ENCODE measurements around the gene UBXN2A. TPM values are rescaled to one million over a fixed set of nuclear protein-coding genes. Genes with fewer than 3 reads are reported as not detected.

UBXN2A gene
- total and polyA plus RNA-seq, 4 donors: 4.7 to 23.3 (median 8.1) TPM

DNA sequence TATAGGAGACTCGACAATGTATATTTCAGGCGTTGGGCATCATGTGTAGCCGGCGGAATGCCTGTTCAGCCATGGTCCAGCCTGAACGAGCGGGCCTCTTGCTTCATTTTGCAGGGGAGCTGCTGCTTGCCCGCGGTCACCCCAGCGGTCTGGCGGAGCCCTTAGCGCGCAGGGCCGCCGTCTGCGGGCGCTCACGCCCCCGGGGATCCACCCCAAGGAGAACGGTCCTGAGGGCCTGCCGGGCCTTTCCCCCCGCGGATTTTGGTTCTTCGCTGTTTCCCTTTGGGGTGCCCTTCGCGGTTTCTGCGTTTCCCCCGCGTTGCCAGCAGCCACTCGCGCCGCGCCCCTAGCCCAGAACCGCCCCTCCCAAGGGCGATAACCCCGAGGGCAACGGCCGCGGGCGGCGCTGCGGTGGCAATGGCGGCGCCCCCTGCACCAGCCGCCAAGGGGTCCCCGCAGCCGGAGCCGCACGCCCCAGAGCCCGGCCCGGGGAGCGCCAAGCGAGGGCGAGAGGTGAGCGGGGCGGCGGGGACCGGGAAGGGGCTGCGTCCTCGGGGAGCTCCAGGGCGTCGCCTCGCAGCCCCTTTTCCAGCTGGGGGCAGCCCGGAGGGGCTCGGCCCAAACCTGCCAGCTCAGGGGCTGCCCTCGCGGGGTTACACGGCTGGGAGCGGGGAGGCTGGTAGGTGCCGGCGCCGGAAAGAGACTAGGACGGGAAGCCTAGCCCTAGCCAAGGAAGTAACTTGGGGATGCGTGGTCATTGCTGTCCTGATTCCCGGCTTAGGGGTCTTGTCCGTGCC is 69.6 kb downstream of the UBXN2A start, which contains the start of gene MFSD2B:
Gene MFSD2B (plus strand): TSS at position 406 of the 797 bp plus-strand sequence. CDS start 12 bp downstream, at position 418.
- 3% methylated on average over 75 of the region's 75 CpGs for WGBS, 2 donors
- Histone ChIP-seq H3K9me3 (ENCODE audit: control insufficient read depth in 4 of 4, insufficient read depth in 3 of 4, low read length in 3 of 4) (peaks cover 0 to 7% (median 0%) of the 10 kb centered on the region in 4 donors), H3K9ac (ENCODE audit: insufficient read depth in 1 of 2, low read length in 2 of 2) (no peak within 1 kb of the TSS), H3K4me1 (ENCODE audit: control insufficient read depth in 5 of 5, insufficient read depth in 5 of 5, low read length in 5 of 5) (peaks cover 0 to 13% (median 0%) of the 10 kb centered on the region in 5 donors), H3K27me3 (ENCODE audit: control insufficient read depth in 3 of 3, insufficient read depth in 3 of 3, low read length in 2 of 3) (peaks cover 0 to 21% (median 7%) of the 10 kb centered on the region in 3 donors), H3K27ac (ENCODE audit: low read depth in 1 of 2, low read length in 1 of 2) (no peak within 1 kb of the TSS), H3K36me3 (ENCODE audit: control insufficient read depth in 4 of 4, insufficient read depth in 4 of 4, low read length in 4 of 4) (no peaks in the 10 kb centered on the region), H3K4me3 (no peak within 1 kb of the TSS)
- DNase-seq (peak in 2 of 3 donors; percentile 23 to 24), ATAC-seq (ENCODE audit: insufficient read depth, low FRiP score) (peak; percentile 30)
- TF ChIP-seq, protein P1, sequence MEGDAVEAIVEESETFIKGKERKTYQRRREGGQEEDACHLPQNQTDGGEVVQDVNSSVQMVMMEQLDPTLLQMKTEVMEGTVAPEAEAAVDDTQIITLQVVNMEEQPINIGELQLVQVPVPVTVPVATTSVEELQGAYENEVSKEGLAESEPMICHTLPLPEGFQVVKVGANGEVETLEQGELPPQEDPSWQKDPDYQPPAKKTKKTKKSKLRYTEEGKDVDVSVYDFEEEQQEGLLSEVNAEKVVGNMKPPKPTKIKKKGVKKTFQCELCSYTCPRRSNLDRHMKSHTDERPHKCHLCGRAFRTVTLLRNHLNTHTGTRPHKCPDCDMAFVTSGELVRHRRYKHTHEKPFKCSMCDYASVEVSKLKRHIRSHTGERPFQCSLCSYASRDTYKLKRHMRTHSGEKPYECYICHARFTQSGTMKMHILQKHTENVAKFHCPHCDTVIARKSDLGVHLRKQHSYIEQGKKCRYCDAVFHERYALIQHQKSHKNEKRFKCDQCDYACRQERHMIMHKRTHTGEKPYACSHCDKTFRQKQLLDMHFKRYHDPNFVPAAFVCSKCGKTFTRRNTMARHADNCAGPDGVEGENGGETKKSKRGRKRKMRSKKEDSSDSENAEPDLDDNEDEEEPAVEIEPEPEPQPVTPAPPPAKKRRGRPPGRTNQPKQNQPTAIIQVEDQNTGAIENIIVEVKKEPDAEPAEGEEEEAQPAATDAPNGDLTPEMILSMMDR (IDR thresholded peaks at IDR 0.05; ENCODE audit: control extremely low read depth, extremely low read depth): no peak

DNA sequence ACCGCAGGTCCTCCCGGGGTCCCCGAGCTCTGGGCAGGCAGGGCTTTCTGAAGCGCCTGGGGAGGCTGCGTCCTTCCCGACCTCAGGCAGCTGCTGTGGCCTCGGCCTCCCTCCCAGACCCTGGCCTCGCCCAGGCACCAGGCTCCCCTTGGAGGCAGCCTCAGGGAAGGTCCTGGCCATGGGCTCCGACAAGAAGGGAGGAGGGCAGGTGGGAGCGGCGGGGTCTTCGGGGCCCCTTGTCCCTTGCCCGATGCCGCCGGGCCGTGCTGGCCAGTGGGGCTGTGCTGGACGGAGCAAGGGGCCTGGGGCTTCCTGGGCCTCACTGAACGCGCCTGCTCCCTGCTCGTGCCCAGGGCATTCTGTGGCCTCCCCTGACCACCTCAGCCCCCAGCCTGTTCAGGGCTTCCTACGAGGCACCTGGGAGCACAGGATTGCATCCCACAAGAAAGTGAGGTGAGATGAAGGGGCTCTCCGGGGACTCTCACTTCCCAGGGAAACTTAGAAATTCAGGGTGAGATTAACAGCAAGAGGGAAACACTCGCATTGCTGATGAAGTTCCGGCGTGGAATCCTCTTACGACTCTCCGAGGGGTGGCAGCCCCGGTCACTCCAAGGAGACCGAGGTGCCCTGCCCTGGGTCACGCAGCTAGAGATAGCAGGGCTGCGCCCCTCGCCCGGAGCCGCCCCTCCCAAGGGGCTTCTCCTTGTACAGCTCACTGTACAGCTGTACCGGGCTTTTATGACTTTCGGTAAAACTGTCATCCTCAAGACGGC is 70.4 kb downstream of the UBXN2A start:
- H3K27me3 ChIP-seq (ENCODE audit: control insufficient read depth in 3 of 3, insufficient read depth in 3 of 3, low read length in 2 of 3): peaks cover 0 to 21% (median 7%) of the 10 kb centered on the region in 3 donors

DNA sequence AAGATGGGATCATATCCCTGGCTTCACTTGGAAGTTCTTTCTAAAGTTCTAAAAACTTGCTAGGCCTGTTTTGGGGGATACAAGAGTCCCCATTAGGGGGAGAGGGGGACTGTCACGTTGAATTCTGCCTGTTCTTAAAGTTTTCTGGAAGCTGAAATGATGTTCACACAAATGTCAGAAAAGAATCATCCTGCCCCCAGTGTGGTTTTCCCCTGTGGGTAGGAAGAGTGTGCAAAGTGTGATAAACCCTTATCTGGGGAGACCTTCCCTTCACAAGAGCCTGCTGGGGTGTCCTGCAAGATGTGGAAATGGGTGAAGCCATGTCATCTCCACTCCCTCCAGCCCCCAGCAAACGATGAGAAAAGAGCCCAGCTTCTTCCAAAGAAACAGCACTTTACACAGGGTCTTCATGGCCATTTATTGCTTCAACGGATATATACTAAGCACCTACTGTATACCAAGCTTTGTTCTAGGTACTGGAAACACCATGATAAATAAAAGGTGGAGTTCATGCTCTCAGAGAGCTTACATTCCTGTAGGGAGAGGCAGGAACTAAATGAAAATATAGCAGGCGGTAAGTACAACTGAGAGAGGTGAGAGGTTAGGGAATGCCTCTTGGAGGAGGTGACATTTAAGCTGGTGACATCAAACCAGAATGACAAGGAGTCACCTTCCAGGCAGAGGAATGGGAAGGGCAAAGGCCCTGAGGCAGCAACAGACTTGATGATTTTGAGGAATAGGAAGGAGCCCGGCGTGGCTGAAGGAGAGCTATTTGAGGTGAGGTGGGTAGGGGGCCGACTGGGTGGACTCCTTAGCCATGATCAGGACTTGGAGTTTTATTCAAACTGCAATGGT is 71.2 kb downstream of the UBXN2A start:
- H3K27me3 ChIP-seq (ENCODE audit: control insufficient read depth in 3 of 3, insufficient read depth in 3 of 3, low read length in 2 of 3): peaks cover 0 to 21% (median 7%) of the 10 kb centered on the region in 3 donors
- H3K36me3 ChIP-seq (ENCODE audit: control insufficient read depth in 4 of 4, insufficient read depth in 4 of 4, low read length in 4 of 4): no peaks in the 10 kb centered on the region
- no peak for ATAC-seq (ENCODE audit: insufficient read depth, low FRiP score)
- peaks cover 0 to 7% (median 0%) of the 10 kb centered on the region in 4 donors for H3K9me3 ChIP-seq (ENCODE audit: control insufficient read depth in 4 of 4, insufficient read depth in 3 of 4, low read length in 3 of 4)
- peaks cover 0 to 13% (median 0%) of the 10 kb centered on the region in 5 donors for H3K4me1 ChIP-seq (ENCODE audit: control insufficient read depth in 5 of 5, insufficient read depth in 5 of 5, low read length in 5 of 5)
- TF ChIP-seq, protein P1 (IDR thresholded peaks at IDR 0.05; ENCODE audit: control extremely low read depth, extremely low read depth): no peak
- H3K27ac ChIP-seq (ENCODE audit: low read depth in 1 of 2, low read length in 1 of 2): no peak overlapping the region
- no peak overlapping the region for H3K4me3 ChIP-seq
- WGBS, 2 donors: 58 to 75% methylated on average over 7 of the region's 7 CpGs
- DNase-seq: no peak
- H3K9ac ChIP-seq (ENCODE audit: insufficient read depth in 1 of 2, low read length in 2 of 2): no peak overlapping the region

More for the DNA sequence above, 70.4 kb downstream of the UBXN2A start:
- no peak overlapping the region for H3K9ac ChIP-seq (ENCODE audit: insufficient read depth in 1 of 2, low read length in 2 of 2)
- no peak for ATAC-seq (ENCODE audit: insufficient read depth, low FRiP score)
- peaks cover 0 to 13% (median 0%) of the 10 kb centered on the region in 5 donors for H3K4me1 ChIP-seq (ENCODE audit: control insufficient read depth in 5 of 5, insufficient read depth in 5 of 5, low read length in 5 of 5)
- H3K36me3 ChIP-seq (ENCODE audit: control insufficient read depth in 4 of 4, insufficient read depth in 4 of 4, low read length in 4 of 4): no peaks in the 10 kb centered on the region
- H3K9me3 ChIP-seq (ENCODE audit: control insufficient read depth in 4 of 4, insufficient read depth in 3 of 4, low read length in 3 of 4): peaks cover 0 to 7% (median 0%) of the 10 kb centered on the region in 4 donors
- TF ChIP-seq, protein P1 (IDR thresholded peaks at IDR 0.05; ENCODE audit: control extremely low read depth, extremely low read depth): no peak
- WGBS, 2 donors: 54 to 61% methylated on average over 32 to 37 of the region's 37 CpGs
- no peak for DNase-seq
- H3K4me3 ChIP-seq: no peak overlapping the region
- no peak overlapping the region for H3K27ac ChIP-seq (ENCODE audit: low read depth in 1 of 2, low read length in 1 of 2)

Measured in lung (tissue), 12 donors.